Hepatocyte (in vitro differentiated cells): ENCODE results near the gene GNL2. TPM values are rescaled to one million over a fixed set of nuclear protein-coding genes. Genes with fewer than 3 reads are reported as not detected.

Experiments used
- DNase-seq: peaks from one replicate; pipeline ENCODE4 v3.0.0-alpha.2; 2016; ENCODE audit warnings: low spot score
- H2AFZ ChIP-seq: fragments of 200-600 bp; sonication (generic); 2 replicates; pipeline ENCODE4 v1.6.0; 2016; ENCODE audit warnings: antibody characterized with exemption, mild to moderate bottlenecking
- H3K27ac ChIP-seq: fragments of 200-600 bp; sonication (generic); 2 replicates; pipeline ENCODE4 v1.5.1; 2016; ENCODE audit warnings: mild to moderate bottlenecking
- H3K27me3 ChIP-seq: fragments of 200-600 bp; sonication (generic); 2 replicates; pipeline ENCODE4 v1.6.1; 2016
- H3K36me3 ChIP-seq: fragments of 200-600 bp; sonication (generic); replicated peaks from 2 replicates; pipeline ENCODE4 v1.5.1; 2016; ENCODE audit warnings: low read depth; ENCODE audit not compliant: insufficient read depth
- H3K4me1 ChIP-seq: fragments of 200-600 bp; sonication (generic); 2 replicates; pipeline ENCODE4 v1.5.1; 2016; ENCODE audit warnings: mild to moderate bottlenecking, moderate library complexity; ENCODE audit not compliant: insufficient read depth
- H3K4me2 ChIP-seq: fragments of 200-600 bp; sonication (generic); 2 replicates; pipeline ENCODE4 v1.6.0; 2016
- H3K4me3 ChIP-seq: fragments of 200-600 bp; sonication (generic); 2 replicates; pipeline ENCODE4 v1.5.1; 2016; ENCODE audit warnings: mild to moderate bottlenecking
- H3K79me2 ChIP-seq: fragments of 200-600 bp; sonication (generic); 2 replicates; pipeline ENCODE4 v1.6.0; 2017; ENCODE audit warnings: mild to moderate bottlenecking
- H3K9me2 ChIP-seq: fragments of 200-600 bp; sonication (generic); replicated peaks from 2 replicates; pipeline ENCODE4 v1.6.0; 2017; ENCODE audit warnings: mild to moderate bottlenecking; ENCODE audit not compliant: insufficient read depth
- H3K9me3 ChIP-seq: fragments of 200-600 bp; sonication (generic); 2 replicates; pipeline ENCODE4 v1.5.1; 2016; ENCODE audit warnings: low read depth, mild to moderate bottlenecking
- H4K20me1 ChIP-seq: fragments of 200-600 bp; sonication (generic); 2 replicates; pipeline ENCODE4 v1.6.0; 2016; ENCODE audit warnings: mild to moderate bottlenecking; ENCODE audit not compliant: insufficient read depth, poor library complexity, severe bottlenecking
- CTCF ChIP-seq: fragments of 200-600 bp; sonication (generic); IDR thresholded peaks from 2 replicates; pipeline ENCODE4 v1.5.1; 2016; ENCODE audit warnings: antibody characterized with exemption, mild to moderate bottlenecking; ENCODE audit not compliant: poor library complexity
- EZH2 ChIP-seq: fragments of 200-600 bp; sonication (generic); IDR thresholded peaks from 2 replicates; pipeline ENCODE4 v1.6.1; 2016; ENCODE audit warnings: antibody characterized with exemption, mild to moderate bottlenecking, borderline replicate concordance
- EZH2phosphoT487 ChIP-seq: fragments of 200-600 bp; sonication (generic); IDR thresholded peaks from one replicate; pipeline ENCODE4 v1.6.1; 2018; ENCODE audit warnings: antibody characterized with exemption, mild to moderate bottlenecking, low read depth, moderate library complexity; ENCODE audit not compliant: unreplicated experiment, severe bottlenecking
- WGBS: methylation state at CpG from one replicate; pipeline ENCODE4 v1.1.6; 2016; ENCODE audit warnings: low lambda C conversion rate; ENCODE audit errors: missing lambda C conversion rate; 5-methylcytosine and 5-hydroxymethylcytosine counted together
- polyA plus RNA-seq: library from polyadenylated mRNA; unstranded; fragments of >200 nt; fragmentation: Nextera tagmentation; extraction: Ambion mirVana; gene quantifications from 2 replicates; pipeline ENCODE4 v1.2.1, GENCODE V29; 2016
- total RNA-seq: library from RNA; depleted of rRNA; stranded (reverse); fragments of >200 nt; gene quantifications from 2 replicates; pipeline ENCODE4 v1.2.3, GENCODE V29; 2014

The GNL2 gene
- total and polyA plus RNA-seq, 2 experiments from 2014 or later, result 47.2 to 51.7 TPM

GRCh38 chr1:37559080-37559479 lies 36.7 kb downstream of the GNL2 start:
- Histone ChIP-seq H3K9me2 (no peaks in the 10 kb centered on the region), H3K27me3 (no peaks in the 10 kb centered on the region), H3K4me3 (no peak overlapping the region), H2AFZ (no peak overlapping the region), H3K36me3 (no peaks in the 10 kb centered on the region), H3K4me1 (peaks cover 32% of the 10 kb centered on the region), H4K20me1 (no peaks in the 10 kb centered on the region), H3K27ac (peak overlapping the region; percentile 86), H3K79me2 (peaks cover 5% of the 10 kb centered on the region), H3K9me3 (no peaks in the 10 kb centered on the region), H3K4me2 (no peak overlapping the region)
- 93% methylated on average over 7 of the region's 7 CpGs for WGBS
- DNase-seq, result no peak
- TF ChIP-seq CTCF (no peak), EZH2phosphoT487 (no peak), EZH2 (no peak)

DNA sequence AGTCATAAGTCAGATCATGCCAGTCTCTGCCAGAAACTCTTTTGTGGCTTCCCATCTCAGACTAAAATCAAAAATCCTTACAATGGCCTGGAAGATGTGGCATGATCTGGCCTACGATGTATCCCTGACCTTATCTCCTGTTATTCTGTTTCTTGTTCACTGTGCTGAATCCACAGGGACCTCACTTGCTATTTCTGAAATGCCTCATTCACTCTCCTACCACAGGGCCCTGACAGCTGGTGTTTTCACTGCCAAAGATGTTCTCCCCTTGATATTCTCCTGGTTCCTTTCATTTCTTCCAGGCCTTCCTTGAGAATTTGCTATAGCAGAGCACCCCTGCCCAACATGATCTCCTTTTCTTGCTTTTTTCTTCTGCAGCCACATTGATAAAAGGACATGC lies 37.3 kb downstream of the GNL2 start:
- H3K9me2 ChIP-seq, result no peaks in the 10 kb centered on the region
- H3K4me2 ChIP-seq, result no peak overlapping the region
- no peaks in the 10 kb centered on the region for H3K9me3 ChIP-seq
- peaks cover 32% of the 10 kb centered on the region for H3K4me1 ChIP-seq
- H2AFZ ChIP-seq, result no peak overlapping the region
- no peak overlapping the region for H3K4me3 ChIP-seq
- no peaks in the 10 kb centered on the region for H3K36me3 ChIP-seq
- no peak overlapping the region for H3K27ac ChIP-seq
- TF ChIP-seq EZH2 (no peak), CTCF (no peak)
- H3K79me2 ChIP-seq, result peaks cover 11% of the 10 kb centered on the region
- H3K27me3 ChIP-seq, result no peaks in the 10 kb centered on the region
- 100% methylated on average over 1 of the region's 1 CpG for WGBS
- no peaks in the 10 kb centered on the region for H4K20me1 ChIP-seq
- DNase-seq, result no peak

GRCh38 chr1:37557402-37557801 lies 38.3 kb downstream of the GNL2 start:
- peaks cover 3% of the 10 kb centered on the region for H4K20me1 ChIP-seq
- H3K9me3 ChIP-seq, result no peaks in the 10 kb centered on the region
- 96% methylated on average over 3 of the region's 3 CpGs for WGBS
- no peaks in the 10 kb centered on the region for H3K36me3 ChIP-seq
- H3K4me2 ChIP-seq, result peak overlapping the region; percentile 88
- H2AFZ ChIP-seq, result peak overlapping the region; percentile 85
- peak overlapping the region; percentile 67 for H3K27ac ChIP-seq
- H3K4me3 ChIP-seq, result peak overlapping the region; percentile 72
- H3K27me3 ChIP-seq, result no peaks in the 10 kb centered on the region
- peaks cover 32% of the 10 kb centered on the region for H3K4me1 ChIP-seq
- peaks cover 21% of the 10 kb centered on the region for H3K79me2 ChIP-seq
- no peaks in the 10 kb centered on the region for H3K9me2 ChIP-seq
- TF ChIP-seq EZH2phosphoT487 (no peak), EZH2 (no peak), CTCF (no peak)
- no peak for DNase-seq

DNA sequence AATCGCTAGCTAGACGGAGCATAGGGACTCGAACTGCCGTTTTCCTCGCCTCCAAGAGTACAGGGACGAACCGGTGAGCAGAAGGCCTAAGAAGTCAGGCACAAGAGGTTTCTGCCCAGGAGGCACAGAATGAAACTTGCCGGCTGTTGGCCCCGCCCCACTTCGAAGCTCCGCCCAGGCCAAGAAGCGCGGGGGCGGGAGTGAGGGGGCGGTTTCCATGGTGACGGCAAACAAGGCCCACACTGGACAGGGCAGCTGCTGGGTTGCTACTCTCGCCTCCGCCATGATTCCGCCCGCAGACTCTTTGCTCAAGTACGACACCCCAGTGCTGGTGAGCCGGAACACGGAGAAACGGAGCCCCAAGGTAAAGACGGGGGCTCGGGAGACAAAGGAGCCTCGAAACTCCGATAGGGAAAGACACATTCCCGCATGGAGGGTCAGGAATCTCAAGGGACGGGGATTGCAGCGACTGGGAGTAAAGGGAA lies 39.0 kb downstream of the GNL2 start, which contains the start of gene DNALI1:
Gene DNALI1, plus strand, starts transcription at position 229 of the 485 bp plus-strand sequence. Its CDS starts 55 bp downstream, at position 284.
- Histone ChIP-seq H3K79me2 (peaks cover 27% of the 10 kb centered on the region), H3K4me1 (peaks cover 32% of the 10 kb centered on the region), H3K9me2 (no peaks in the 10 kb centered on the region), H3K27me3 (no peaks in the 10 kb centered on the region), H3K9me3 (no peaks in the 10 kb centered on the region), H4K20me1 (peaks cover 3% of the 10 kb centered on the region), H3K4me2 (peak within 1 kb of the TSS; percentile 88), H2AFZ (peak within 1 kb of the TSS; percentile 88), H3K36me3 (no peaks in the 10 kb centered on the region), H3K27ac (peak within 1 kb of the TSS; percentile 67), H3K4me3 (peak within 1 kb of the TSS; percentile 72)
- WGBS, result 8% methylated on average over 31 of the region's 31 CpGs
- peak; percentile 96 for DNase-seq
- no peak for TF ChIP-seq EZH2
- TF ChIP-seq CTCF, result no peak
- TF ChIP-seq EZH2phosphoT487, result no peak
